Neural progenitor cell (in vitro differentiated cells): Measurements from ENCODE around the gene CASK.
"Not testable (repeated sequence)": the region's sequence is repeated elsewhere in the genome, so short reads cannot be mapped to it uniquely, and the experiment has no call there.

Experiments used
- CTCF ChIP-seq: fragments of 200-600 bp; sonication (generic); IDR thresholded peaks from 2 replicates; pipeline ENCODE4 v1.5.1; 2017; ENCODE audit warnings: antibody characterized with exemption, mild to moderate bottlenecking
- EZH2 ChIP-seq: fragments of 200-600 bp; sonication (generic); IDR thresholded peaks from 2 replicates; pipeline ENCODE4 v1.6.1; 2017; ENCODE audit warnings: antibody characterized with exemption, mild to moderate bottlenecking, moderate library complexity
- EZH2phosphoT487 ChIP-seq: fragments of 200-600 bp; sonication (generic); IDR thresholded peaks from 2 replicates; pipeline ENCODE4 v1.6.1; 2017; ENCODE audit warnings: antibody characterized with exemption

DNA sequence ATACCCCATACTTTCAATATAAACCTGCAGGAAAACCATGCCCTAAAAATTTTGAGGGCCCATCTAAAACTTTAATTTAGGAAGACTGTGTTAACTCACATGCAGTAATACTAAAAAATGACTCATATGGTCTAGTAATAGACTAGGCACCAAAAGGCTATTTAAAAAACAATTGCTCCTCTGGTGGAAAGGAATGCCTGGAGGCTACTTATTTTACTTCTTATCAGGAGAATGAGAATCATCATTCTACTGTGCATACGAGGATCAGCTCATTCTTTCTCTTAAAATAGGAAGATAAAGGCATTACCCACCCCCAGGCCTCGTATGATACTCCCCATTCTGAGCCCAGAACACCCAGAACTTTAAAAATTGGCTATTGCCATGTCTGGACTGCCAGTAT lies 277.2 kb downstream of the CASK start:
- TF ChIP-seq EZH2, CTCF, EZH2phosphoT487: not testable (repeated sequence)
